Activated CD4-positive, alpha-beta T cell treated with anti-CD3 and anti-CD28 coated beads, Interleukin-2, amount 50 U/mL, for 16 hours (primary cell): ENCODE data around the gene MT3.
"Not testable (repeated sequence)": the region's sequence is repeated elsewhere in the genome, so short reads cannot be mapped to it uniquely, and the experiment has no call there.

Experiments used
- DNase-seq: peaks from one replicate; pipeline ENCODE4 v3.0.0-alpha.2; 2020

Gene MT3

GRCh38 chr16:56610017-56610608 is 20.8 kb downstream of the MT3 start:
- DNase-seq = peak; percentile 82

GRCh38 chr16:56610609-56611111 is 21.3 kb downstream of the MT3 start:
- DNase-seq = no peak

GRCh38 chr16:56611281-56611833 is 22.0 kb downstream of the MT3 start:
- no peak for DNase-seq

- DNase-seq = no peak
Observed at GRCh38 chr16:56613706-56614105, 24.4 kb downstream of the MT3 start.

GRCh38 chr16:56614549-56614991 is 25.2 kb downstream of the MT3 start:
- peak; percentile 86 for DNase-seq

GRCh38 chr16:56615353-56615752 is 26.0 kb downstream of the MT3 start:
- DNase-seq = no peak

GRCh38 chr16:56616608-56617211 is 27.4 kb downstream of the MT3 start:
- DNase-seq = no peak

GRCh38 chr16:56617212-56618085 is 28.1 kb downstream of the MT3 start:
- DNase-seq = peak; percentile 65

GRCh38 chr16:56618138-56618537 is 28.8 kb downstream of the MT3 start:
- DNase-seq = no peak

GRCh38 chr16:56620339-56620897 is 31.1 kb downstream of the MT3 start:
- DNase-seq = no peak

- DNase-seq = not testable (repeated sequence)
Observed at GRCh38 chr16:56621665-56622445, 32.5 kb downstream of the MT3 start.

GRCh38 chr16:56623184-56623583 is 33.9 kb downstream of the MT3 start:
- DNase-seq = not testable (repeated sequence)

GRCh38 chr16:56623637-56624036 is 34.3 kb downstream of the MT3 start:
- no peak for DNase-seq

GRCh38 chr16:56625140-56625942 is 36.0 kb downstream of the MT3 start, which contains the start of gene MT1E:
Gene MT1E (plus strand): TSS chr16:56625781. CDS start chr16:56625852, 71 bp downstream.
- DNase-seq = peak; percentile 76

GRCh38 chr16:56625943-56626654 is 36.8 kb downstream of the MT3 start:
- DNase-seq = peak; percentile 30

- no peak for DNase-seq
Observed at GRCh38 chr16:56626685-56627084, 37.4 kb downstream of the MT3 start.

GRCh38 chr16:56628486-56629350 is 39.4 kb downstream of the MT3 start:
- DNase-seq = no peak

GRCh38 chr16:56629531-56629930 is 40.2 kb downstream of the MT3 start:
- DNase-seq = no peak

- no peak for DNase-seq
Observed at GRCh38 chr16:56630134-56630533, 40.8 kb downstream of the MT3 start.
